WTC11 (cell line): Measurements from ENCODE around the gene CCAR1. TPM values are rescaled to one million over a fixed set of nuclear protein-coding genes. Genes with fewer than 3 reads are reported as not detected.
"Not testable (repeated sequence)": the region's sequence is repeated elsewhere in the genome, so short reads cannot be mapped to it uniquely, and the experiment has no call there.

ENCODE experiments used
- ATAC-seq: fragments of 200-7000 bp; cut with Tn5 transposase; 2 replicates; pipeline ENCODE4 v1.10.0; 2021; ENCODE audit warnings: mild to moderate bottlenecking, moderate library complexity
- CTCF ChIA-PET: fragments of 300-600 bp; sonication (Branson Sonifier 250); formaldehyde crosslinking; loops from one replicate; lab custom pipeline; 2021; ENCODE audit warnings: antibody characterized with exemption; lab: Charles Lee
- POLR2A ChIA-PET: fragments of 350-600 bp; sonication (Branson Sonifier 250); formaldehyde crosslinking; loops from one replicate; lab custom pipeline; 2021; ENCODE audit warnings: antibody characterized with exemption; lab: Charles Lee
- DNase-seq: peaks from one replicate; pipeline ENCODE4 v3.0.0; 2021; ENCODE audit warnings: low spot score
- H3K27ac Mint-ChIP-seq: 2 replicates; pipeline ENCODE4 v1.8.0; 2021; ENCODE audit warnings: mixed read lengths
- H3K27me3 Mint-ChIP-seq: 2 replicates; pipeline ENCODE4 v1.8.0; 2021; ENCODE audit warnings: low read depth, mild to moderate bottlenecking, moderate library complexity, mixed read lengths
- H3K36me3 Mint-ChIP-seq: 2 replicates; pipeline ENCODE4 v1.8.0; 2021; ENCODE audit warnings: mixed read lengths
- H3K4me1 Mint-ChIP-seq: 2 replicates; pipeline ENCODE4 v1.8.0; 2022; ENCODE audit warnings: mixed read lengths
- H3K4me3 Mint-ChIP-seq: 2 replicates; pipeline ENCODE4 v1.8.0; 2021; ENCODE audit warnings: mild to moderate bottlenecking, moderate library complexity, mixed read lengths
- H3K9me3 Mint-ChIP-seq: 2 replicates; pipeline ENCODE4 v1.8.0; 2021; ENCODE audit warnings: mixed read lengths
- ATF6 ChIP-seq: sonication (generic); formaldehyde crosslinking; IDR thresholded peaks from 2 replicates; pipeline ENCODE4 v1.8.1; 2023; ENCODE audit warnings: mild to moderate bottlenecking, missing genetic modification reagents
- CREM ChIP-seq: sonication (generic); formaldehyde crosslinking; IDR thresholded peaks from 2 replicates; pipeline ENCODE4 v1.8.1; 2022; ENCODE audit warnings: mild to moderate bottlenecking, missing genetic modification reagents, moderate library complexity
- FOXJ3 ChIP-seq: sonication (generic); formaldehyde crosslinking; IDR thresholded peaks from 2 replicates; pipeline ENCODE4 v1.9.0; 2021; ENCODE audit warnings: missing genetic modification reagents, mild to moderate bottlenecking, borderline replicate concordance
- GABPB1 ChIP-seq: sonication (generic); formaldehyde crosslinking; IDR thresholded peaks from 2 replicates; pipeline ENCODE4 v1.8.1; 2023; ENCODE audit warnings: mild to moderate bottlenecking, missing genetic modification reagents
- GTF2I ChIP-seq: fragments of 250-450 bp; sonication (Bioruptor Pico); conservative IDR thresholded peaks from 2 replicates; pipeline ENCODE4 v1.4.0; 2021; ENCODE audit warnings: mild to moderate bottlenecking
- JUN ChIP-seq: sonication (generic); formaldehyde crosslinking; IDR thresholded peaks from 2 replicates; pipeline ENCODE4 v1.8.0; 2023; ENCODE audit warnings: mild to moderate bottlenecking, missing genetic modification reagents
- NFE2L1 ChIP-seq: sonication (generic); formaldehyde crosslinking; IDR thresholded peaks from 2 replicates; pipeline ENCODE4 v1.8.1; 2023; ENCODE audit warnings: missing genetic modification reagents
- NR1H2 ChIP-seq: sonication (generic); formaldehyde crosslinking; IDR thresholded peaks from 2 replicates; pipeline ENCODE4 v1.9.0; 2021; ENCODE audit warnings: mild to moderate bottlenecking, moderate library complexity, missing genetic modification reagents
- TEAD4 ChIP-seq: sonication (generic); formaldehyde crosslinking; IDR thresholded peaks from 2 replicates; pipeline ENCODE4 v1.8.0; 2022; ENCODE audit warnings: mild to moderate bottlenecking, missing genetic modification reagents
- ZNF121 ChIP-seq: sonication (generic); formaldehyde crosslinking; IDR thresholded peaks from 2 replicates; pipeline ENCODE4 v1.8.0; 2023; ENCODE audit warnings: missing genetic modification reagents
- ZNF138 ChIP-seq: sonication (generic); formaldehyde crosslinking; conservative IDR thresholded peaks from 2 replicates; pipeline ENCODE4 v1.8.1; 2022; ENCODE audit warnings: mild to moderate bottlenecking, moderate library complexity, missing genetic modification reagents
- ZNF263 ChIP-seq: sonication (generic); formaldehyde crosslinking; IDR thresholded peaks from 2 replicates; pipeline ENCODE4 v1.8.1; 2022; ENCODE audit warnings: low read depth, mild to moderate bottlenecking, moderate library complexity, missing genetic modification reagents
- total RNA-seq: library from RNA; stranded (reverse); gene quantifications from 3 replicates; pipeline ENCODE4 v1.2.3, GENCODE V29; 2021
- TF ChIP-seq, protein P1 (sequence below): fragments of 200-600 bp; IDR thresholded peaks from 2 replicates; pipeline ENCODE4 v1.8.0; 2022; ENCODE audit warnings: antibody characterized with exemption
- TF ChIP-seq, protein P2 (sequence below): fragments of 250-450 bp; sonication (Bioruptor Pico); IDR thresholded peaks from 2 replicates; pipeline ENCODE4 v1.9.0; 2021; ENCODE audit warnings: mild to moderate bottlenecking, borderline replicate concordance
- TF ChIP-seq, protein P3 (sequence below): sonication (generic); formaldehyde crosslinking; IDR thresholded peaks from 2 replicates; pipeline ENCODE4 v1.8.1; 2022; ENCODE audit warnings: mild to moderate bottlenecking, moderate library complexity, missing genetic modification reagents
- TF ChIP-seq, protein P4 (sequence below): fragments of 250-450 bp; sonication (Bioruptor Pico); IDR thresholded peaks from 2 replicates; pipeline ENCODE4 v2.1.2; 2022; ENCODE audit warnings: mild to moderate bottlenecking, moderate library complexity

CCAR1 gene
- total RNA-seq, 1 experiment from 2014 or later = 95.4 TPM

DNA sequence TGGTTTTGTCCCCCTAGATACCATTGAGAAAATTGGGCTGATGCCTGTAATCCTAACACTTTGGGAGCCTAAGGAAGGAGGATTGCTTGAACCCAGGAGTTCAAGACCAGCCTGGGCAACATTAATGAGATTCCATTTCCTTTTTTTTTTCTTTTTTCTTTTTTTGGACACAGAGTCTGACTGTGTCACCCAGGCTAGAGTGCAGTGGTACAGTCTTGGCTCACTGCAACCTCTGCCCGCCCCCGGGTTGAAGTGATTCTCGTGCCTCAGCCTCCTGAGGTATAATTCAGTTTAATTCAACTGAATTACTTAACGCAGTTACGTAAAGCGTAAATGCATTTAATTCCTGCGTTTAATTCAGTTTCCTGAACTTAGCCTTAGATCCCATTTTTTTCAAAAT lies 13.3 kb downstream of the CCAR1 start:
- no peak for ATAC-seq
- ChIA-PET POLR2A (no interaction called here), CTCF (no interaction called here)
- DNase-seq = no peak
- H3K9me3 Mint-ChIP-seq = no peaks in the 10 kb centered on the region
- no peaks in the 10 kb centered on the region for H3K27me3 Mint-ChIP-seq
- peaks cover 80% of the 10 kb centered on the region for H3K36me3 Mint-ChIP-seq
- H3K4me3 Mint-ChIP-seq = no peak overlapping the region
- no peaks in the 10 kb centered on the region for H3K4me1 Mint-ChIP-seq
- no peak overlapping the region for H3K27ac Mint-ChIP-seq
- no peak for TF ChIP-seq TEAD4 (CRISPR knock-in tag)
- TF ChIP-seq, protein P1, sequence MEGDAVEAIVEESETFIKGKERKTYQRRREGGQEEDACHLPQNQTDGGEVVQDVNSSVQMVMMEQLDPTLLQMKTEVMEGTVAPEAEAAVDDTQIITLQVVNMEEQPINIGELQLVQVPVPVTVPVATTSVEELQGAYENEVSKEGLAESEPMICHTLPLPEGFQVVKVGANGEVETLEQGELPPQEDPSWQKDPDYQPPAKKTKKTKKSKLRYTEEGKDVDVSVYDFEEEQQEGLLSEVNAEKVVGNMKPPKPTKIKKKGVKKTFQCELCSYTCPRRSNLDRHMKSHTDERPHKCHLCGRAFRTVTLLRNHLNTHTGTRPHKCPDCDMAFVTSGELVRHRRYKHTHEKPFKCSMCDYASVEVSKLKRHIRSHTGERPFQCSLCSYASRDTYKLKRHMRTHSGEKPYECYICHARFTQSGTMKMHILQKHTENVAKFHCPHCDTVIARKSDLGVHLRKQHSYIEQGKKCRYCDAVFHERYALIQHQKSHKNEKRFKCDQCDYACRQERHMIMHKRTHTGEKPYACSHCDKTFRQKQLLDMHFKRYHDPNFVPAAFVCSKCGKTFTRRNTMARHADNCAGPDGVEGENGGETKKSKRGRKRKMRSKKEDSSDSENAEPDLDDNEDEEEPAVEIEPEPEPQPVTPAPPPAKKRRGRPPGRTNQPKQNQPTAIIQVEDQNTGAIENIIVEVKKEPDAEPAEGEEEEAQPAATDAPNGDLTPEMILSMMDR = no peak
- TF ChIP-seq ZNF121 (CRISPR knock-in tag) = no peak
- TF ChIP-seq ZNF263 (CRISPR knock-in tag) = no peak
- TF ChIP-seq, protein P2, sequence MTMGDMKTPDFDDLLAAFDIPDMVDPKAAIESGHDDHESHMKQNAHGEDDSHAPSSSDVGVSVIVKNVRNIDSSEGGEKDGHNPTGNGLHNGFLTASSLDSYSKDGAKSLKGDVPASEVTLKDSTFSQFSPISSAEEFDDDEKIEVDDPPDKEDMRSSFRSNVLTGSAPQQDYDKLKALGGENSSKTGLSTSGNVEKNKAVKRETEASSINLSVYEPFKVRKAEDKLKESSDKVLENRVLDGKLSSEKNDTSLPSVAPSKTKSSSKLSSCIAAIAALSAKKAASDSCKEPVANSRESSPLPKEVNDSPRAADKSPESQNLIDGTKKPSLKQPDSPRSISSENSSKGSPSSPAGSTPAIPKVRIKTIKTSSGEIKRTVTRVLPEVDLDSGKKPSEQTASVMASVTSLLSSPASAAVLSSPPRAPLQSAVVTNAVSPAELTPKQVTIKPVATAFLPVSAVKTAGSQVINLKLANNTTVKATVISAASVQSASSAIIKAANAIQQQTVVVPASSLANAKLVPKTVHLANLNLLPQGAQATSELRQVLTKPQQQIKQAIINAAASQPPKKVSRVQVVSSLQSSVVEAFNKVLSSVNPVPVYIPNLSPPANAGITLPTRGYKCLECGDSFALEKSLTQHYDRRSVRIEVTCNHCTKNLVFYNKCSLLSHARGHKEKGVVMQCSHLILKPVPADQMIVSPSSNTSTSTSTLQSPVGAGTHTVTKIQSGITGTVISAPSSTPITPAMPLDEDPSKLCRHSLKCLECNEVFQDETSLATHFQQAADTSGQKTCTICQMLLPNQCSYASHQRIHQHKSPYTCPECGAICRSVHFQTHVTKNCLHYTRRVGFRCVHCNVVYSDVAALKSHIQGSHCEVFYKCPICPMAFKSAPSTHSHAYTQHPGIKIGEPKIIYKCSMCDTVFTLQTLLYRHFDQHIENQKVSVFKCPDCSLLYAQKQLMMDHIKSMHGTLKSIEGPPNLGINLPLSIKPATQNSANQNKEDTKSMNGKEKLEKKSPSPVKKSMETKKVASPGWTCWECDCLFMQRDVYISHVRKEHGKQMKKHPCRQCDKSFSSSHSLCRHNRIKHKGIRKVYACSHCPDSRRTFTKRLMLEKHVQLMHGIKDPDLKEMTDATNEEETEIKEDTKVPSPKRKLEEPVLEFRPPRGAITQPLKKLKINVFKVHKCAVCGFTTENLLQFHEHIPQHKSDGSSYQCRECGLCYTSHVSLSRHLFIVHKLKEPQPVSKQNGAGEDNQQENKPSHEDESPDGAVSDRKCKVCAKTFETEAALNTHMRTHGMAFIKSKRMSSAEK (CRISPR knock-in tag) = no peak
- TF ChIP-seq, protein P3, sequence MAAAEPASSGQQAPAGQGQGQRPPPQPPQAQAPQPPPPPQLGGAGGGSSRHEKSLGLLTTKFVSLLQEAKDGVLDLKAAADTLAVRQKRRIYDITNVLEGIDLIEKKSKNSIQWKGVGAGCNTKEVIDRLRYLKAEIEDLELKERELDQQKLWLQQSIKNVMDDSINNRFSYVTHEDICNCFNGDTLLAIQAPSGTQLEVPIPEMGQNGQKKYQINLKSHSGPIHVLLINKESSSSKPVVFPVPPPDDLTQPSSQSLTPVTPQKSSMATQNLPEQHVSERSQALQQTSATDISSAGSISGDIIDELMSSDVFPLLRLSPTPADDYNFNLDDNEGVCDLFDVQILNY (CRISPR knock-in tag) = no peak
- no peak for TF ChIP-seq CREM (CRISPR knock-in tag)
- no peak for TF ChIP-seq NFE2L1 (CRISPR knock-in tag)
- no peak for TF ChIP-seq NR1H2 (CRISPR knock-in tag)
- TF ChIP-seq ATF6 = no peak

DNA sequence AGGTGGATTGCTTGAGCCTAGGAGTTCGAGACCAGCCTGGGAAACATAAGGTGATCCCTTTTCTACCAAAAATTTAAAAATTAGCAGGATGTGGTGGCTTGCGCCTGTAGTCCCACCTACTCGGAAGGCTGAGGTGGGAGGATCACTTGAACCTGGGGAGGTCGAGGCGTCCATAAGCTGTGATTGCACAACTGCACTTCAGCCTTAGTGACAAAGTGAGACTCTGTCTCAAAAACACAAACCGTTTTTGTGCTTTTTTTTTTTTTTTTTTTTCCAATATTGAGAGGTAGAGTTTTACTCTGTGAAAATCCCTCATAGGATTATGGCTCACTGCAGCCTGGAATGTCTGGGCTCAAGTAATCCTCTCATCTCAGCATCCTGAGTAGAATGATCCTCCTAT lies 14.1 kb downstream of the CCAR1 start:
- Mint-ChIP-seq H3K36me3 (peaks cover 81% of the 10 kb centered on the region), H3K4me3 (no peak overlapping the region), H3K4me1 (no peaks in the 10 kb centered on the region), H3K9me3 (no peaks in the 10 kb centered on the region), H3K27ac (peak overlapping the region; percentile 49; the same call in 1 of the 2 replicates), H3K27me3 (no peaks in the 10 kb centered on the region)
- TF ChIP-seq FOXJ3 = no peak
- no peak for TF ChIP-seq GABPB1 (CRISPR knock-in tag)
- TF ChIP-seq ZNF138 (CRISPR knock-in tag) = no peak
- TF ChIP-seq, protein P4, sequence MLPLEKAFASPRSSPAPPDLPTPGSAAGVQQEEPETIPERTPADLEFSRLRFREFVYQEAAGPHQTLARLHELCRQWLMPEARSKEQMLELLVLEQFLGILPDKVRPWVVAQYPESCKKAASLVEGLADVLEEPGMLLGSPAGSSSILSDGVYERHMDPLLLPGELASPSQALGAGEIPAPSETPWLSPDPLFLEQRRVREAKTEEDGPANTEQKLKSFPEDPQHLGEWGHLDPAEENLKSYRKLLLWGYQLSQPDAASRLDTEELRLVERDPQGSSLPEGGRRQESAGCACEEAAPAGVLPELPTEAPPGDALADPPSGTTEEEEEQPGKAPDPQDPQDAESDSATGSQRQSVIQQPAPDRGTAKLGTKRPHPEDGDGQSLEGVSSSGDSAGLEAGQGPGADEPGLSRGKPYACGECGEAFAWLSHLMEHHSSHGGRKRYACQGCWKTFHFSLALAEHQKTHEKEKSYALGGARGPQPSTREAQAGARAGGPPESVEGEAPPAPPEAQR (CRISPR knock-in tag) = no peak
- TF ChIP-seq TEAD4 (CRISPR knock-in tag) = no peak
- TF ChIP-seq ZNF121 (CRISPR knock-in tag) = no peak
- TF ChIP-seq JUN (CRISPR knock-in tag) = no peak
- TF ChIP-seq GTF2I = no peak
- ATAC-seq (no peak), DNase-seq (no peak)
- ChIA-PET POLR2A (no interaction called here), CTCF (no interaction called here)

DNA sequence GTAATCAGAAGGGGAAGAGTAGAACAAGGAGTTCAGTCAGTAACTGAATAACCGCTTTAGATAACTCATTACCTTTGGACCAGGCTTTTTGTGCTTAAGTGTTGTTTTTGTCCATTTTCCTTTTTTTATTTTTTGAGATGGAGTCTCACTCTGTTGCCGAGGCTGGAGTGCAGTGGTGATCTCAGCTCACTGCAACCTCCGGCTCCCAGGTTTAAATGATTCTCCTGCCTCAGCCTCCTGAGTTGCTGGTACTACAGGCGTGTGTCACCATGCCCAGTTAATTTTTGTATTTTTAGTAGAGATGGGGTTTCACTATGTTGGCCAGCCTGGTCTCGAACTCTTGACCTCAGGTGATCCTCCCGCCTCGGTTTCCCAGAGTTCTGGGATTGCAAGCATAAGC lies 14.7 kb downstream of the CCAR1 start:
- peak overlapping the region; percentile 72; the same call in 1 of the 2 replicates for H3K27ac Mint-ChIP-seq
- H3K4me1 Mint-ChIP-seq, CTCF ChIA-PET, H3K9me3 Mint-ChIP-seq, H3K27me3 Mint-ChIP-seq, POLR2A ChIA-PET, DNase-seq, ATAC-seq, H3K4me3 Mint-ChIP-seq: not testable (repeated sequence)
- peaks cover 80% of the 10 kb centered on the region for H3K36me3 Mint-ChIP-seq
